Spleen (tissue), 11 donors: ENCODE data around the gene GLRX3. TPM values are rescaled to one million over a fixed set of nuclear protein-coding genes. Genes with fewer than 3 reads are reported as not detected.

Experiments
- DNase-seq: peaks from one replicate; pipeline ENCODE4 v3.0.0-alpha.2; 2020
- H3K27ac ChIP-seq, 8 donors: fragments of 200-600 bp; sonication (generic) in 7 of 8; 1 replicate in 4 of 8; 2 replicates in 4 of 8; pipeline versions ENCODE4 v1.5.0 to v1.8.0; 2016 to 2021; ENCODE audit warnings: inconsistent platforms in 4 of 8, mild to moderate bottlenecking in 4 of 8, moderate library complexity in 1 of 8
- H3K27me3 ChIP-seq, 7 donors: fragments of 200-600 bp; sonication (generic) in 6 of 7; replicated peaks in 1 of 7; 1 replicate in 4 of 7; 2 replicates in 3 of 7; pipeline versions ENCODE4 v1.5.0 to v1.8.0; 2016 to 2021; ENCODE audit warnings: inconsistent platforms in 3 of 7, mild to moderate bottlenecking in 1 of 7
- H3K36me3 ChIP-seq, 6 donors: fragments of 200-600 bp; sonication (generic) in 5 of 6; 1 replicate in 4 of 6; 2 replicates in 2 of 6; pipeline versions ENCODE4 v1.5.0 to v1.8.0; 2016 to 2021; ENCODE audit warnings: inconsistent platforms in 2 of 6
- H3K4me1 ChIP-seq, 6 donors: fragments of 200-600 bp; sonication (generic) in 5 of 6; 1 replicate in 3 of 6; 2 replicates in 3 of 6; pipeline versions ENCODE4 v1.5.0 to v1.8.0; 2016 to 2021; ENCODE audit warnings: inconsistent platforms in 3 of 6
- H3K4me3 ChIP-seq, 8 donors: fragments of 200-600 bp; sonication (generic) in 7 of 8; 1 replicate in 4 of 8; 2 replicates in 4 of 8; pipeline versions ENCODE4 v1.5.0 to v1.8.0; 2016 to 2021; ENCODE audit warnings: inconsistent platforms in 4 of 8, mild to moderate bottlenecking in 4 of 8, moderate library complexity in 2 of 8
- H3K9me3 ChIP-seq, 8 donors: fragments of 200-600 bp; sonication (generic) in 7 of 8; 1 replicate in 4 of 8; 2 replicates in 4 of 8; pipeline versions ENCODE4 v1.5.0 to v1.8.0; 2016 to 2021; ENCODE audit warnings: inconsistent platforms in 4 of 8
- POLR2A ChIP-seq, 3 donors: fragments of 450-650 bp; IDR thresholded peaks; one replicate each; pipeline ENCODE4 v1.5.1; 2017; ENCODE audit warnings: antibody characterized with exemption in 3 of 3, mild to moderate bottlenecking in 1 of 3
- POLR2AphosphoS5 ChIP-seq, 3 donors: sonication (generic); formaldehyde crosslinking; IDR thresholded peaks; one replicate each; pipeline ENCODE4 v1.5.1; 2017; ENCODE audit warnings: antibody characterized with exemption in 3 of 3
- WGBS, 5 donors: extraction: QIAGEN DNeasy Blood & Tissue Kit in 3 of 5; methylation state at CpG; one replicate each; pipeline versions ENCODE4 v1.1.5 to v1.1.7; 2013 to 2018; 5-methylcytosine and 5-hydroxymethylcytosine counted together
- intact Hi-C: fragments of 100-400 bp; cut with DNase I; formaldehyde crosslinking; loops from one replicate; pipeline ENCODE4 v1.15.0; 2023; ENCODE audit warnings: low total_unique reads
- polyA plus RNA-seq, 3 donors: library from polyadenylated mRNA; stranded (reverse); fragments of 200-250 nt; gene quantifications; one replicate each; pipeline ENCODE4 v1.2.1, GENCODE V29; 2013
- total RNA-seq, 7 donors: library from RNA; depleted of rRNA in 3 of 7; stranded (reverse); fragments of >200 nt in 3 of 7; fragmentation: NEBNext Ultra II Directional in 4 of 7; extraction: Animal tissue kit (Norgen Biotek cat#: 25700) in 4 of 7; gene quantifications; one replicate each; pipeline versions ENCODE4 v1.1.0 to v1.2.1, GENCODE V29; 2016 to 2021
- TF ChIP-seq, protein P1 (sequence below), 11 experiments: fragments of 200-600 bp in 7 of 11; fragments of 450-650 bp in 4 of 11; sonication (generic) in 4 of 11; IDR thresholded peaks in 8 of 11; conservative IDR thresholded peaks in 3 of 11; 1 replicate in 7 of 11; 2 replicates in 4 of 11; pipeline versions ENCODE4 v1.4.0 to v1.8.0; 2016 to 2021; ENCODE audit warnings: antibody characterized with exemption in 11 of 11, inconsistent platforms in 4 of 11, mild to moderate bottlenecking in 1 of 11
- donor health status: healthy with polysubstance abuse.
- donor health status: DM: no; HTN: no; CAD: no; lungs with moderate emphysema.
- donor health status: DM: no; HTN: no; CAD: no.
- donor health status: Bipolar disorder and iron deficiency.
- donor health status: healthy.
- donor health status: DM: no; HTN: no; CAD: no.
- donor health status: DM: yes; HTN: yes; CAD: no.

The GLRX3 gene
- total and polyA plus RNA-seq, 10 donors, result 32.2 to 63.2 (median 42.2) TPM

DNA sequence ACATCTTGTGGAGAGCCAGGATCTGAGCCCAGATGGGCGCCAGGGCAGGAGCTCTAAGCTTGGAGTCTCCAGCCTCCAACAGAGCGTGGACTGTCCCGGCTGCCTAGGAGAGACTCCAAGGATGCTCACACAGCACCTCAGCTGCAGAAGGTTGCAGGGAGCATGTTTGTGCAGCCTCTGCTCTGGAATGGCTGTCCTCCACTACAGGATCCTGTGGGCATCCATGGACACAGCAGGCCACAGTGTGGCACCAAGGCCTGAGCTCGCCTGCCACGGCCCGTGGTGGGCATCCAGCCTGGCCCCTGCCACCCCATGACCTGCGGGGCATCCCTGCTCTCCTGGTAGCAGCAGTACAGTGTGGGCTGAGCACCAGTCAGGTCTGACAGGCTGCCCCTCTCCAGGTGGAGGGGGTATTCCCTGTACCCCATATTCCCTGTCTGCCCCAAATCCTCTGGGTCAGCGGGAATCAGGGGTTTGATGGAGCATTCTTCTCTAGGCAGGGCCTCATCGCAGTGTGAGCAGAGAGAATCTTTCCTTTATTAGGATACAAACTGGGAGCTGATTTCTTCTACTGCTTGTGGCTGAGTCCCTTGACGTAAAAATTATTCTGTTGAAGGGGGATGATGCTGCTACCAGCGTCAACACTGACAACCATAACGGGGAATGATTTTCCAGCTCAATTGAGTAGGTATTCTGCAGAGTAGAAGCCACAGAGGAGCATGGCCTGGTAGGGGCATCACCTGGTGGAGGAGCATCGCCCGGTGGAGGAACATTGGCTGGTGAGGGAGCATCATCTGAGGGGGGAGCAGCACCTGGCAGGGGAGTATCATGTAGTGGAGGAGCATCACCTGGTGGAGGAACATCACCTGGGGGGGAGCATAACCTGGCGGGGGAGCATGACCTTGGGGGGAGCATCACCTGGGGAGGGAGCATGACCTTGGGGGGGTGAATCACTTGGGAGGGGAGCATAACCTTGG lies 60.6 kb downstream of the GLRX3 start:
- Histone ChIP-seq H3K27me3 (peaks cover 0 to 6% (median 0%) of the 10 kb centered on the region in 7 donors), H3K27ac (no peak overlapping the region), H3K9me3 (no peaks in the 10 kb centered on the region), H3K4me1 (no peaks in the 10 kb centered on the region), H3K4me3 (no peak overlapping the region), H3K36me3 (no peaks in the 10 kb centered on the region)
- 91 to 98% (median 94%) methylated on average over 10 to 15 of the region's 15 CpGs for WGBS, 5 donors
- peak; percentile 67 for DNase-seq
- TF ChIP-seq, protein P1, sequence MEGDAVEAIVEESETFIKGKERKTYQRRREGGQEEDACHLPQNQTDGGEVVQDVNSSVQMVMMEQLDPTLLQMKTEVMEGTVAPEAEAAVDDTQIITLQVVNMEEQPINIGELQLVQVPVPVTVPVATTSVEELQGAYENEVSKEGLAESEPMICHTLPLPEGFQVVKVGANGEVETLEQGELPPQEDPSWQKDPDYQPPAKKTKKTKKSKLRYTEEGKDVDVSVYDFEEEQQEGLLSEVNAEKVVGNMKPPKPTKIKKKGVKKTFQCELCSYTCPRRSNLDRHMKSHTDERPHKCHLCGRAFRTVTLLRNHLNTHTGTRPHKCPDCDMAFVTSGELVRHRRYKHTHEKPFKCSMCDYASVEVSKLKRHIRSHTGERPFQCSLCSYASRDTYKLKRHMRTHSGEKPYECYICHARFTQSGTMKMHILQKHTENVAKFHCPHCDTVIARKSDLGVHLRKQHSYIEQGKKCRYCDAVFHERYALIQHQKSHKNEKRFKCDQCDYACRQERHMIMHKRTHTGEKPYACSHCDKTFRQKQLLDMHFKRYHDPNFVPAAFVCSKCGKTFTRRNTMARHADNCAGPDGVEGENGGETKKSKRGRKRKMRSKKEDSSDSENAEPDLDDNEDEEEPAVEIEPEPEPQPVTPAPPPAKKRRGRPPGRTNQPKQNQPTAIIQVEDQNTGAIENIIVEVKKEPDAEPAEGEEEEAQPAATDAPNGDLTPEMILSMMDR (IDR thresholded peaks at IDR 0.05 in 8 of 11, conservative IDR thresholded peaks at IDR 0.05 in 3 of 11), result no peak
- no peak for TF ChIP-seq POLR2AphosphoS5 (IDR thresholded peaks at IDR 0.05)
- no peak for TF ChIP-seq POLR2A (IDR thresholded peaks at IDR 0.05)
- intact Hi-C loops, result loop anchor here (10.0 kb wide), 1 partner anchor 1678 kb away; no protein-coding TSS in a partner anchor

DNA sequence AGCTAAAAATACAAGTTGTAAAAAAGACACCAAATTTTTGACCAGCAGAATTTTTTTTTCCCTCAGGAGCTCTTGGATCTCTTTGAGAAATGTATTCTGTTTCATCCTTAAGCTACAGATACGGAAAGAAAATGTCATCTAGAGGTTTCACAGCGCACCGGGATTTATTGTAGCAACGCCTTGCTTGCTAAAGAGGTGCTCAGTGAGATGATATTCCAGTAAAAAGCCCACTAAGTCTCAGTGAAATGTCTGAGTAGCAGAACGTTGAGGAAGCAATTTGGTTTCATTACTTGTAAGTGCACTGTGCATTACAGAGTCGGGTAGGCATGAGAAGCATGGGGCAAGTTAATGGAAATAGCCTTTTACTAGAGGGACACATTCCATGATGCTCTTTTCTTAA lies 62.5 kb downstream of the GLRX3 start:
- no peaks in the 10 kb centered on the region for H3K4me1 ChIP-seq
- intact Hi-C loops, result loop anchor here (10.0 kb wide), 1 partner anchor 1676 kb away; no protein-coding TSS in a partner anchor
- no peak for TF ChIP-seq POLR2AphosphoS5 (IDR thresholded peaks at IDR 0.05)
- no peak for TF ChIP-seq POLR2A (IDR thresholded peaks at IDR 0.05)
- TF ChIP-seq, protein P1 (IDR thresholded peaks at IDR 0.05 in 8 of 11, conservative IDR thresholded peaks at IDR 0.05 in 3 of 11), result no peak
- H3K9me3 ChIP-seq, result no peaks in the 10 kb centered on the region
- 81 to 87% (median 85%) methylated on average over 6 of the region's 6 CpGs for WGBS, 5 donors
- no peaks in the 10 kb centered on the region for H3K36me3 ChIP-seq
- DNase-seq, result no peak
- H3K4me3 ChIP-seq, result no peak overlapping the region
- no peak overlapping the region for H3K27ac ChIP-seq
- peaks cover 0 to 6% (median 0%) of the 10 kb centered on the region in 7 donors for H3K27me3 ChIP-seq

DNA sequence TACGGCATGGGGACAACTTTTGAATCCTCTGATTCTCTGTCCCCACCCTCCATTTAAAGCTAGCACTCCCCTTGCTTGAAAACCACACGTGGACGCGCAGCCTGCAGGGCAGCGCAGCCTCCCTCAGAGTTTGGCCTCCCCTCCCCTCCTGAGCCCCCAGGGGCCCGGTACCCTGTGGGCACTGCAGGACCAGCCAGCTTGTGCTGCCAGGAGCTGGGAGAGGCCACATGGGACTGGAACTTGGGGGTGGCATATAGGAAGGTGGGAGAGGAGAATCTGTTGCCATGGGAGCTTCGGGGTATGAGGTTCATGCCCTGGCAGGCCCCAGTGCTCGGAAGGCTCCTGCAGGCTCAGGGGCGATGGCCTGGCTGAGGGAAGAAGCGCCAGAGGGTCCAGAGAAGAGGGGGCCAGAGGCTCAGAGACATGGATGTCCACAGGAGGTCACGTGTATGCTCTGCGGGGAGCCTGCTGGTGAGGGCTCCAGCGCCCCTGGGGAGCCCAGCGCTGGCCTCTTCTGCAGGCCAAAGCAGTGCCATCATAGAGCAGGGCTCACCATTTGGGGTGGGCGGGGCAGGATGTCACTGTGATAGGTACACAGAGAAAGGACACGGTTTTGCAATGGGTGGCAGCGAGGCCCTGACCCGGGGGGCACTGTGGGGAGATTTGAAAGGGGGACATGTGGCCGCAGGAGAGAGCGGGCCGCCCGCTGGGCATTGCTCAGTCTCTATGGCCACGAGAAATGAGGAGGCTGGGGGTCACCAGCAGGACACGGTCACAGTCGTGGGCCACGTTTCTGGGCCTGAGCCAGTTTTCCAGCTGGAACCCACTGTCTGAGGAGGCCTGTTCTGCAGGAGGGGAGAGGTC lies 64.2 kb downstream of the GLRX3 start:
- H3K27ac ChIP-seq, result no peak overlapping the region
- H3K9me3 ChIP-seq, result no peaks in the 10 kb centered on the region
- DNase-seq, result peak; percentile 71
- no peak overlapping the region for H3K4me3 ChIP-seq
- intact Hi-C loops, result no loop called here
- peaks cover 0 to 6% (median 0%) of the 10 kb centered on the region in 7 donors for H3K27me3 ChIP-seq
- 77 to 85% (median 82%) methylated on average over 22 to 26 of the region's 26 CpGs for WGBS, 5 donors
- TF ChIP-seq POLR2A (IDR thresholded peaks at IDR 0.05) (no peak), POLR2AphosphoS5 (IDR thresholded peaks at IDR 0.05) (no peak)
- TF ChIP-seq, protein P1 (IDR thresholded peaks at IDR 0.05 in 8 of 11, conservative IDR thresholded peaks at IDR 0.05 in 3 of 11), result no peak
- no peaks in the 10 kb centered on the region for H3K36me3 ChIP-seq
- H3K4me1 ChIP-seq, result no peaks in the 10 kb centered on the region
